GM23338 (cell line): ENCODE results near the gene GRIA4. TPM values are rescaled to one million over a fixed set of nuclear protein-coding genes. Genes with fewer than 3 reads are reported as not detected.

Source experiments
- ATAC-seq: fragments of 200-7000 bp; cut with Tn5 transposase; 3 replicates; pipeline ENCODE4 v1.9.1; 2020
- DNase-seq: peaks from one replicate; pipeline ENCODE4 v3.0.0-alpha.2; 2015; ENCODE audit warnings: low spot score
- H2AFZ ChIP-seq: fragments of 200-600 bp; sonication (generic); 2 replicates; pipeline ENCODE4 v1.8.0; 2016; ENCODE audit warnings: antibody characterized with exemption, mild to moderate bottlenecking, moderate library complexity
- H3F3A ChIP-seq: fragments of 200-600 bp; sonication (generic); replicated peaks from 2 replicates; pipeline ENCODE4 v1.8.0; 2017; ENCODE audit warnings: antibody characterized with exemption, mixed run types, low read depth
- H3K27ac ChIP-seq: fragments of 200-600 bp; sonication (generic); 2 replicates; pipeline ENCODE4 v1.6.1; 2016; ENCODE audit warnings: low read depth
- H3K27me3 ChIP-seq: fragments of 200-600 bp; sonication (generic); 2 replicates; pipeline ENCODE4 v1.8.0; 2016; ENCODE audit warnings: mild to moderate bottlenecking, mixed run types, moderate library complexity; ENCODE audit not compliant: insufficient read depth
- H3K36me3 ChIP-seq: fragments of 200-600 bp; sonication (generic); 2 replicates; pipeline ENCODE4 v1.8.0; 2016; ENCODE audit warnings: mild to moderate bottlenecking; ENCODE audit not compliant: insufficient read depth
- H3K4me1 ChIP-seq: fragments of 200-600 bp; sonication (generic); 2 replicates; pipeline ENCODE4 v1.8.0; 2016; ENCODE audit warnings: mild to moderate bottlenecking, moderate library complexity; ENCODE audit not compliant: insufficient read depth
- H3K4me2 ChIP-seq: fragments of 200-600 bp; sonication (generic); 2 replicates; pipeline ENCODE4 v1.7.1; 2017; ENCODE audit warnings: mixed run types
- H3K4me3 ChIP-seq: fragments of 200-600 bp; sonication (generic); 2 replicates; pipeline ENCODE4 v1.6.1; 2016; ENCODE audit warnings: mixed run types
- H3K79me2 ChIP-seq: fragments of 200-600 bp; sonication (generic); replicated peaks from 2 replicates; pipeline ENCODE4 v1.8.0; 2017; ENCODE audit warnings: mild to moderate bottlenecking; ENCODE audit not compliant: insufficient read depth
- H3K9me2 ChIP-seq: fragments of 200-600 bp; sonication (generic); 2 replicates; pipeline ENCODE4 v1.8.0; 2017; ENCODE audit not compliant: insufficient read depth
- H4K20me1 ChIP-seq: fragments of 200-600 bp; sonication (generic); replicated peaks from 2 replicates; pipeline ENCODE4 v1.8.0; 2017; ENCODE audit warnings: mild to moderate bottlenecking; ENCODE audit not compliant: insufficient read depth
- H3K27ac Mint-ChIP-seq: 2 replicates; pipeline ENCODE4 v1.8.0; 2020; ENCODE audit warnings: inconsistent platforms, mild to moderate bottlenecking, moderate library complexity, mixed read lengths
- H3K27me3 Mint-ChIP-seq: 3 replicates; pipeline ENCODE4 v1.8.0; 2022; ENCODE audit warnings: low read depth, mild to moderate bottlenecking, moderate library complexity, mixed read lengths, inconsistent platforms; ENCODE audit not compliant: insufficient read depth, poor library complexity
- H3K36me3 Mint-ChIP-seq: 3 replicates; pipeline ENCODE4 v1.8.0; 2021; ENCODE audit warnings: low read depth, mild to moderate bottlenecking, inconsistent platforms, moderate library complexity, mixed read lengths
- H3K4me1 Mint-ChIP-seq: 3 replicates; pipeline ENCODE4 v1.8.0; 2020; ENCODE audit warnings: mild to moderate bottlenecking, inconsistent platforms, mixed read lengths
- H3K4me3 Mint-ChIP-seq: 3 replicates; pipeline ENCODE4 v1.8.0; 2021; ENCODE audit warnings: moderate library complexity, mild to moderate bottlenecking, inconsistent platforms, mixed read lengths
- H3K9me3 Mint-ChIP-seq: 3 replicates; pipeline ENCODE4 v1.8.0; 2020; ENCODE audit warnings: moderate library complexity, mild to moderate bottlenecking, inconsistent platforms, mixed read lengths
- CREB1 ChIP-seq: fragments of 250-450 bp; sonication (Bioruptor Pico); IDR thresholded peaks from 2 replicates; pipeline ENCODE4 v1.5.0; 2020; ENCODE audit warnings: low read depth, mild to moderate bottlenecking, moderate library complexity
- EZH2phosphoT487 ChIP-seq: fragments of 200-600 bp; sonication (generic); IDR thresholded peaks from one replicate; pipeline ENCODE4 v1.8.1; 2018; ENCODE audit warnings: antibody characterized with exemption; ENCODE audit not compliant: unreplicated experiment
- NANOG ChIP-seq: IDR thresholded peaks from 2 replicates; pipeline ENCODE4 v1.6.1; 2016; ENCODE audit warnings: antibody characterized with exemption, borderline replicate concordance
- POLR2AphosphoS5 ChIP-seq: IDR thresholded peaks from 2 replicates; pipeline ENCODE4 v1.6.1; 2016; ENCODE audit warnings: antibody characterized with exemption, low read depth
- STAT1 ChIP-seq: IDR thresholded peaks from one replicate; pipeline ENCODE4 v1.6.1; 2016; ENCODE audit warnings: antibody characterized with exemption; ENCODE audit not compliant: unreplicated experiment
- ZNF114 ChIP-seq: fragments of 250-450 bp; sonication (Bioruptor Pico); IDR thresholded peaks from 2 replicates; pipeline ENCODE4 v1.5.0; 2020; ENCODE audit warnings: mild to moderate bottlenecking, moderate library complexity
- ZNF331 ChIP-seq: fragments of 250-450 bp; sonication (Bioruptor Pico); IDR thresholded peaks from 2 replicates; pipeline ENCODE4 v1.5.0; 2020; ENCODE audit warnings: low read depth, mild to moderate bottlenecking, moderate library complexity
- polyA plus RNA-seq: library from polyadenylated mRNA; unstranded; fragments of >200 nt; fragmentation: Nextera tagmentation; extraction: Ambion mirVana; gene quantifications from 2 replicates; pipeline ENCODE4 v1.2.1, GENCODE V29; 2016
- total RNA-seq: library from RNA; depleted of rRNA; stranded (reverse); fragments of >200 nt; shearing (Covaris generic); gene quantifications from 2 replicates; pipeline ENCODE4 v1.2.3, GENCODE V29; 2014
- TF ChIP-seq, protein P1 (sequence below): fragments of 250-450 bp; sonication (Bioruptor Pico); IDR thresholded peaks from 2 replicates; pipeline ENCODE4 v1.5.0; 2020; ENCODE audit warnings: mild to moderate bottlenecking, moderate library complexity
- TF ChIP-seq, protein P2 (sequence below), 2 experiments: fragments of 200-600 bp in 1 of 2; sonication (generic) in 1 of 2; conservative IDR thresholded peaks; 2 replicates each; pipeline versions ENCODE4 v1.5.1 to v1.6.1; 2016 to 2017; ENCODE audit warnings: antibody characterized with exemption in 2 of 2, low read depth in 2 of 2, mild to moderate bottlenecking in 2 of 2, moderate library complexity in 1 of 2

GRIA4 gene
- total and polyA plus RNA-seq, 2 experiments from 2014 or later: 17.8 to 71.1 TPM

DNA sequence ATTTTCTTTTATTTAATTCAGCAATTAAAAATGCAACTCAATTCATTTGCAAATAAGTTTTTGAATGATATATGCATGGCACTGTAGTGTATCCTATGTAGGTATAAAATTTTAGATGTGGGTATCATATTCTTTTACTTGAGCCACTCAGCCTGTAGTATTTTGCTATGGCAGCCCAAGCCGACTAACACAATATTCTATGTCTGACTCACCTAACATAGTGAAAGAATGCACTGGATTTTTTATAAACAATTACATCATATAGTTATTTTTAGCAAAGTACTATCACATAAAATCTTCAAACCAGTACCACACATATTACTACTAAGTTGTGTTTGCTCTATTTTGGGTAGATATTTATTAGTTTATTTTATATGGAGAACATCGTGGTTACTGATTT lies 21.9 kb upstream of the GRIA4 start (continued):
- TF ChIP-seq, protein P1, sequence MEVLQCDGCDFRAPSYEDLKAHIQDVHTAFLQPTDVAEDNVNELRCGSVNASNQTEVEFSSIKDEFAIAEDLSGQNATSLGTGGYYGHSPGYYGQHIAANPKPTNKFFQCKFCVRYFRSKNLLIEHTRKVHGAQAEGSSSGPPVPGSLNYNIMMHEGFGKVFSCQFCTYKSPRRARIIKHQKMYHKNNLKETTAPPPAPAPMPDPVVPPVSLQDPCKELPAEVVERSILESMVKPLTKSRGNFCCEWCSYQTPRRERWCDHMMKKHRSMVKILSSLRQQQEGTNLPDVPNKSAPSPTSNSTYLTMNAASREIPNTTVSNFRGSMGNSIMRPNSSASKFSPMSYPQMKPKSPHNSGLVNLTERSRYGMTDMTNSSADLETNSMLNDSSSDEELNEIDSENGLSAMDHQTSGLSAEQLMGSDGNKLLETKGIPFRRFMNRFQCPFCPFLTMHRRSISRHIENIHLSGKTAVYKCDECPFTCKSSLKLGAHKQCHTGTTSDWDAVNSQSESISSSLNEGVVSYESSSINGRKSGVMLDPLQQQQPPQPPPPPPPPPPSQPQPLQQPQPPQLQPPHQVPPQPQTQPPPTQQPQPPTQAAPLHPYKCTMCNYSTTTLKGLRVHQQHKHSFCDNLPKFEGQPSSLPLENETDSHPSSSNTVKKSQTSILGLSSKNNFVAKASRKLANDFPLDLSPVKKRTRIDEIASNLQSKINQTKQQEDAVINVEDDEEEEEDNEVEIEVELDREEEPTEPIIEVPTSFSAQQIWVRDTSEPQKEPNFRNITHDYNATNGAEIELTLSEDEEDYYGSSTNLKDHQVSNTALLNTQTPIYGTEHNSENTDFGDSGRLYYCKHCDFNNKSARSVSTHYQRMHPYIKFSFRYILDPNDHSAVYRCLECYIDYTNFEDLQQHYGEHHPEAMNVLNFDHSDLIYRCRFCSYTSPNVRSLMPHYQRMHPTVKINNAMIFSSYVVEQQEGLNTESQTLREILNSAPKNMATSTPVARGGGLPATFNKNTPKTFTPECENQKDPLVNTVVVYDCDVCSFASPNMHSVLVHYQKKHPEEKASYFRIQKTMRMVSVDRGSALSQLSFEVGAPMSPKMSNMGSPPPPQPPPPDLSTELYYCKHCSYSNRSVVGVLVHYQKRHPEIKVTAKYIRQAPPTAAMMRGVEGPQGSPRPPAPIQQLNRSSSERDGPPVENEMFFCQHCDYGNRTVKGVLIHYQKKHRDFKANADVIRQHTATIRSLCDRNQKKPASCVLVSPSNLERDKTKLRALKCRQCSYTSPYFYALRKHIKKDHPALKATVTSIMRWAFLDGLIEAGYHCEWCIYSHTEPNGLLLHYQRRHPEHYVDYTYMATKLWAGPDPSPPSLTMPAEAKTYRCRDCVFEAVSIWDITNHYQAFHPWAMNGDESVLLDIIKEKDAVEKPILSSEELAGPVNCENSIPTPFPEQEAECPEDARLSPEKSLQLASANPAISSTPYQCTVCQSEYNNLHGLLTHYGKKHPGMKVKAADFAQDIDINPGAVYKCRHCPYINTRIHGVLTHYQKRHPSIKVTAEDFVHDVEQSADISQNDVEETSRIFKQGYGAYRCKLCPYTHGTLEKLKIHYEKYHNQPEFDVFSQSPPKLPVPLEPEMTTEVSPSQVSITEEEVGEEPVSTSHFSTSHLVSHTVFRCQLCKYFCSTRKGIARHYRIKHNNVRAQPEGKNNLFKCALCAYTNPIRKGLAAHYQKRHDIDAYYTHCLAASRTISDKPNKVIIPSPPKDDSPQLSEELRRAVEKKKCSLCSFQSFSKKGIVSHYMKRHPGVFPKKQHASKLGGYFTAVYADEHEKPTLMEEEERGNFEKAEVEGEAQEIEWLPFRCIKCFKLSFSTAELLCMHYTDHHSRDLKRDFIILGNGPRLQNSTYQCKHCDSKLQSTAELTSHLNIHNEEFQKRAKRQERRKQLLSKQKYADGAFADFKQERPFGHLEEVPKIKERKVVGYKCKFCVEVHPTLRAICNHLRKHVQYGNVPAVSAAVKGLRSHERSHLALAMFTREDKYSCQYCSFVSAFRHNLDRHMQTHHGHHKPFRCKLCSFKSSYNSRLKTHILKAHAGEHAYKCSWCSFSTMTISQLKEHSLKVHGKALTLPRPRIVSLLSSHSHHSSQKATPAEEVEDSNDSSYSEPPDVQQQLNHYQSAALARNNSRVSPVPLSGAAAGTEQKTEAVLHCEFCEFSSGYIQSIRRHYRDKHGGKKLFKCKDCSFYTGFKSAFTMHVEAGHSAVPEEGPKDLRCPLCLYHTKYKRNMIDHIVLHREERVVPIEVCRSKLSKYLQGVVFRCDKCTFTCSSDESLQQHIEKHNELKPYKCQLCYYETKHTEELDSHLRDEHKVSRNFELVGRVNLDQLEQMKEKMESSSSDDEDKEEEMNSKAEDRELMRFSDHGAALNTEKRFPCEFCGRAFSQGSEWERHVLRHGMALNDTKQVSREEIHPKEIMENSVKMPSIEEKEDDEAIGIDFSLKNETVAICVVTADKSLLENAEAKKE (CRISPR knock-in tag): no peak
- no peak for TF ChIP-seq POLR2AphosphoS5
- TF ChIP-seq NANOG: no peak
- no peak for TF ChIP-seq CREB1
- no peak for TF ChIP-seq ZNF114 (CRISPR knock-in tag)
- TF ChIP-seq, protein P2, sequence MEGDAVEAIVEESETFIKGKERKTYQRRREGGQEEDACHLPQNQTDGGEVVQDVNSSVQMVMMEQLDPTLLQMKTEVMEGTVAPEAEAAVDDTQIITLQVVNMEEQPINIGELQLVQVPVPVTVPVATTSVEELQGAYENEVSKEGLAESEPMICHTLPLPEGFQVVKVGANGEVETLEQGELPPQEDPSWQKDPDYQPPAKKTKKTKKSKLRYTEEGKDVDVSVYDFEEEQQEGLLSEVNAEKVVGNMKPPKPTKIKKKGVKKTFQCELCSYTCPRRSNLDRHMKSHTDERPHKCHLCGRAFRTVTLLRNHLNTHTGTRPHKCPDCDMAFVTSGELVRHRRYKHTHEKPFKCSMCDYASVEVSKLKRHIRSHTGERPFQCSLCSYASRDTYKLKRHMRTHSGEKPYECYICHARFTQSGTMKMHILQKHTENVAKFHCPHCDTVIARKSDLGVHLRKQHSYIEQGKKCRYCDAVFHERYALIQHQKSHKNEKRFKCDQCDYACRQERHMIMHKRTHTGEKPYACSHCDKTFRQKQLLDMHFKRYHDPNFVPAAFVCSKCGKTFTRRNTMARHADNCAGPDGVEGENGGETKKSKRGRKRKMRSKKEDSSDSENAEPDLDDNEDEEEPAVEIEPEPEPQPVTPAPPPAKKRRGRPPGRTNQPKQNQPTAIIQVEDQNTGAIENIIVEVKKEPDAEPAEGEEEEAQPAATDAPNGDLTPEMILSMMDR (conservative IDR thresholded peaks at IDR 0.05; ENCODE audit: low read depth in 2 of 2): no peak
- no peak for TF ChIP-seq STAT1
- no peak for TF ChIP-seq EZH2phosphoT487
- TF ChIP-seq ZNF331 (CRISPR knock-in tag): no peak

DNA sequence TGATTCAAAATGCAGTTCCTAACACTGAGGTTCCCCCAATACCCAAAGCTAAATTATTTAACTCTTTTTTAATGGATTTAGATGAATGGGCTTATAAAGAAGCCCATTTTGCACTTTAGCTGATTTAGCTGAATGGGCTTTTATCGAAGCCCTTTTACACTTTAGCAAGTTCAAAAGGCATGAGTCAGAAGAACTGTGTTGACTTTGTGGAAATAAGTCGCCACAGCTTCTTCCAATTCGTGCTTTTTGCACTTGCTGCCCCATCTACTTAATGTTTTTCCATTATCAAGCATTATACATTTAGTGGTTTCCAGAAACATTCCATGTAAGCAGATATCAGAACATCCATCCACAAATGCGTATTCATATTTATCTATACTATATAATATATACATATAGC lies 20.5 kb upstream of the GRIA4 start:
- Mint-ChIP-seq H3K4me1 (no peaks in the 10 kb centered on the region), H3K9me3 (no peaks in the 10 kb centered on the region), H3K27me3 (no peaks in the 10 kb centered on the region), H3K27ac (no peak overlapping the region), H3K36me3 (no peaks in the 10 kb centered on the region), H3K4me3 (no peak overlapping the region)
- Histone ChIP-seq H3K4me3 (no peak overlapping the region), H3K4me1 (no peaks in the 10 kb centered on the region), H3F3A (no peaks in the 10 kb centered on the region), H3K27ac (no peak overlapping the region), H4K20me1 (no peaks in the 10 kb centered on the region), H3K4me2 (no peak overlapping the region), H3K9me2 (no peaks in the 10 kb centered on the region), H3K27me3 (no peaks in the 10 kb centered on the region), H2AFZ (no peak overlapping the region), H3K36me3 (no peaks in the 10 kb centered on the region), H3K79me2 (no peaks in the 10 kb centered on the region)
- DNase-seq (no peak), ATAC-seq (no peak)
- no peak for TF ChIP-seq NANOG
- TF ChIP-seq, protein P1 (CRISPR knock-in tag): no peak
- TF ChIP-seq ZNF114 (CRISPR knock-in tag): no peak
